HG03571 (cell line): ENCODE results near the gene DIS3L2.
"Not testable (repeated sequence)": the region's sequence is repeated elsewhere in the genome, so short reads cannot be mapped to it uniquely, and the experiment has no call there.

Source experiments
- ATAC-seq: cut with Tn5 transposase; IDR thresholded peaks from one replicate; pipeline ENCODE4 v1.9.1; 2021; ENCODE audit not compliant: unreplicated experiment

DIS3L2 gene

DNA sequence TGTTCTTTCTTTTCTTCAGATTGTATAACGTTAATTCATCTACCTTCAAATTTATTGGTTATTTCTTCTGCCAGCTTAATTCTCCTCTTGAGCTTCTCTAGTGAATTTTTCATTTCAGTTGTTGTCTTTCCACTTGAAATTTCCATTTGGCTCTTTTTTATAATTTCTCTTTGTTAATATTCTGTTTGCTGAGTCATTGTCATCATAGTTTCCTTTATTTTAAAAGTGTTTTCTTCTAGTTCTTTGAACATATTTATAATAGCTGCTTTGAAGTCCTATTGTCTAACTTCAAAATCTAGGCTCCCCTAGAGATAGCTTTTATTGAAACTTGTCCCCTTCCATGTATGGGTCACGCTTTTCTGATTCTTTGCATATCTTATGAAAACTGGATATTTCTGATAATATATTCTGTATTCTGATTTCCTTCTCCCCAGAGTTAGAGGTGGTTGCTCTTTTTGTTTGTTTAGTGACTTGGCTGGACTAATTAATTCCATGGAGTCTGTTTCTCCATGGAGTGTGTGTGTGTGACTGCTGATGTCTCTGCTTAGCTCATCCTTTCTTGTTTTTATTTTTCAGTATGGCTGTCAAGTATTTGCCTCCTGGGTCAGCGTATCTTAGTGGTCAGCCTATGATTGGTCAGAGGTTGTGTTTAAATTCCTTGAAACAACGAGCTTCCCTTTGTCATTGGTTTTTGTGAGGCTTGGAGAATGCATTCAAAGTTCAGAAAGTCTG lies 47.6 kb downstream of the DIS3L2 start:
- ATAC-seq: no peak

DNA sequence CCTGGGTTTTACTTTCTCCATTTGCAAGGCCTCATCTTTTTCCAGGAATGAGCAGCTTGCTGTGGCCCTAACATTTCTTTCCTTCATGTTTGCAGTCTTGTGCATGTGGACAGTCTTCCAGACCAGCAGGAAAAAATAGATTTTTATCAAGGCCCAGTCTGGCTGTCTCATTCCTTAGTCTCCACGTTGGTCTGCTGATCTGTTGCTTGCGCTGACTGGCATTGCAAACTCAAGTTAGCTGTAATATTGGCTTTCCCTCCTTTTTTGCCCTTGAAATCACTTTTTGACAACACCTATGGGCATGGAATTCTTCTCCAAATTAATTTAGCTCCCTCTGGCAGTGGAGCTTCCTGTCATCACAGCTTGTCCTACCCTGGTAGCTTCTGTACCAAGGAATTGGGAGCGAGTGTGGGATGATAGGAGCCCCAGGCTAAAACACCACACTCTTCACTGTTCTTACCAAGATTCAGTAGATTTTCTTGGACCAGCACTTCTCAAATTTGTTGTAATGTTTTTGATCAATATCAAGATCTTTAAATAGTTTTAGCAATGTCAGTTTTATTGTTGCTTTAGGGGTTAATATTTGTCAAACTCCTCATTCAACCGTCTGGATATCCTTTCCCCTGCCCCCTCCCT lies 48.2 kb downstream of the DIS3L2 start:
- no peak for ATAC-seq

DNA sequence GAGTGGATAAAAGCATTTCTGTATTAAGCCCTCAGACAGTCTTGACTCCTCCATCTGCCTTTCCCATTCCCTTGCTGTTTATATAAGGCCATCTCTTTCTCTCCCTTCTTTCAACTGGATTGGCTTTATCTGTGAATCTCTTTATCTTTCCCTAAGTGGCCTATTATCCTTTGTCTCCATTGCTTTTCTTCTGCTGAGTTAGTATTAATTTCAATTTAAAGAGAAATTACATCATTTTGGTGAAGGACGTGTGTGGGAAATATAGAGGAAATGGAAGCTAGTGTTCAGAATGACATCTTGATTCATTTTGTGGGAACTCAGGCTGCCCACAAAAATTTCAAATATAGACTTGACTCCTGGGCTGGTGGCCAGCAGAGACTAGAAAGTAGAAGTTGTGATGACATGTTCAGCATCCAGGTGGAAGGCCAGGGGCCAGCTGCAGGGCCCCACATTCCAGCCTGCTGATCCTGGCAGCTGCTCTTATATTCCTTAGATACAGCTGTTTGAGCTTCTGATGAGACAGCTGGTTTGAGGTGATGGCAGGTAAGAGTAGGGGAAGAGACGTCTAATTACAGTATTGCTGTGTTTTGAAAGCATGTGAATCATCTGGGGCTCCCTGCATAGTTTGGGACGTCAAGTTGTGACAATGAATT lies 52.3 kb downstream of the DIS3L2 start:
- ATAC-seq: no peak

DNA sequence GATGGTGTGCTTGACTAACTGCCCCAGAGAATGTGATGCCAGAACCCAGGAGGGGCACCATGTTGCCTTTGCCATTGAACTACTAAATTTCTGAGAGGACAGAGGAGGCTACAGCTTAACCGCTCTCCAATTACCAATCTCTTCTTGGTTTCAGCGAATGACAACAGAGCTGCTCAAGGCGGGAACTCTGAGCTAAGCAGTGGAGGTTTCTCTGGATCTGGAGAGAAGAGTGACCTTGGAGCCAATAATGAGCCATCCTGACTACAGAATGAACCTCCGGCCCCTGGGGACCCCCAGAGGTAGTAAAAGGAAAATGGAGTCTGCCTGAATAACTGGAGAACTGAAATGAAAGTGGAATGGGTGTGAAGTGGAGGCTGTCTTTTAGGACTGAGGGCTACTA lies 53.2 kb downstream of the DIS3L2 start:
- no peak for ATAC-seq

DNA sequence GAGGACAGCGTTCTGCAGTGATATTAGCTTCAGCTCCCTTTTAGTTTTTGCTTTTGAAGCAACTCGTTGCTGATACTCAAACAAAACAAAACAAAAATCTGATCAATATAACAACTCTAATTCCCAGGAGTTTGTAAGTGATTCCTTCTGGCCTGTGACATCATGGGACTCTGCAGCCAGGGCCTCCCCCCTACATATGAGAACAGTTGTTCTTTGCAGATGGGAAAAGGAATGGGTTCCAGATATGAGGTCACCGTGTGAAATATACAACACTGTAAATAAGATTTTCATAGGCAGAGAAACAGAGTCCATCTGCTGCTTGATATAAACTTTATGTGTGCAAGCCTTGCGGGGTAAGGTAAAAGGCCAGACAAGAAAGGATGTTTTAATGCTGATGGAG lies 56.7 kb downstream of the DIS3L2 start:
- ATAC-seq: no peak

DNA sequence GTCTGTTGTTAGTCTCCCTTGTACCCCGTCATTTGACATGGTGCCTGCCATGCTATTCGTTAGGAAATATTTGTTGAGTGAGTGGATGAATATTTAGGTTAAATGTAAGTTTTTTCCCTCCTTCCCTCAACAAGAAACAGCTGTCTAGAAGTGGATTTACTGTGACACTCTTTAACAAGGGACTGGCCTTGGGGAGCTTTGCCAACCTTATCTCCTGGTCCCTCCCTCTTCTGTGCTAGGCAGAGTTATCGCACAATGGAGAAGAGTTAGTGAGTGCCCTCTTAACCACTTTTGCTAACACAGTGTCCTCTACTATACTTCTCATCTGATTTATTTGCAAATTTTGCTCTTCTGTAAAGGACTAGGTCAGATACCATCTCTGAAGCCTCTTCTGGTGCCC lies 61.2 kb downstream of the DIS3L2 start:
- no peak for ATAC-seq

DNA sequence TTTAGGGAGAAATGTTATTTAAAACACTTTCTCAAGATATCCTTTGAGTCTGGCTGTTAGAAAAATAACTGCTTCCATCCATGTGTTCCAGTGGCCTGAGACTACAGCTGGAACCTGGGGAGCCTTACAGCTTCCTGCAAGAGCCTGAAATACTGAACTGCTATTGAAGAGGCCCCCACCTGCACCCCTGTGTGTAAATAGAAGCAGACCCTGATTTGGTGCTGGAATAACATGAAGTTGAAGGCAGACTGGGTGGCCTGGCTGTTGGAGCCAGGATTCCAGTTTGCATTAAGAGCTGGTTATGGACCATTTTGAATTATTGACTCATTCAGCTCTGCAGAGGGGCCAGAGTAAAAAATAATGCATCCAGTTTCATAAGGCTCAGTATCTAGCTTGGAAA lies 61.9 kb downstream of the DIS3L2 start:
- no peak for ATAC-seq

DNA sequence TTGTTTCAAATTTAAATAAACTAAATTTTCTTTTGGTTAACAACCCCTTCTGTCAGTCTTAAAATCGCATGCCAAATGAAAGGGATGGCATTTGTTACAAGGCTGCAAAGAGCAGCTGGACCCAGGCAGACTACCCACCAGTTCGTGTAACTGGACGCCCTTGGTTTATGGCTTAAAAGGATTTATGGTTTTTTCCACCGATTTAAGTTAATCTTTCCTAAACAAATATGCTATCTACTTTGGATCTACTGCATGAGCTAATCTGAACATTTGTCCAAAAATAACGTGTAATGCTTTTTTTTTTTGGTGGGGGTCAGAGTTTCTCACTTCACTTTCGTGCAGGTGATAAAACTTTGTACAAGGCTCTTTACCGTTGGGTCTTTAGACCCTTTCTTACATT lies 62.9 kb downstream of the DIS3L2 start:
- ATAC-seq: no peak

DNA sequence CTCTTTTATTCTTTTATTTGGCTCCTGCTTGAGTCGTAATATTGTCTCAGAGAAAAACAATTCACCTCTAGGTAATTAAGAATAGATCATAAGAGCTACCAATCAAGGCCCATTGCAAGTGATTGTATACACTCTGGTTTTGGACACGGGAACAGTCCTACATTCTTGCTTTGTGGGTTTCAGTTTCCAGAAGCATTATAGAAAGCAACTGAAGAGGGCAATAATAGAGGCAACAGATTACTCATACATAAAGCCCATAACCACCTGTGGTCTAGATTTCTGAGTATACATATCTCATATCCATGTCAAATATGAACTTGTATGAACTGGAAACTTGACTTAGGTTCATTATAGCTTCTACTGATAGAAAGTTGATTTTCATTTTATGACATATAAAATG lies 65.4 kb downstream of the DIS3L2 start:
- ATAC-seq: peak; percentile 92

DNA sequence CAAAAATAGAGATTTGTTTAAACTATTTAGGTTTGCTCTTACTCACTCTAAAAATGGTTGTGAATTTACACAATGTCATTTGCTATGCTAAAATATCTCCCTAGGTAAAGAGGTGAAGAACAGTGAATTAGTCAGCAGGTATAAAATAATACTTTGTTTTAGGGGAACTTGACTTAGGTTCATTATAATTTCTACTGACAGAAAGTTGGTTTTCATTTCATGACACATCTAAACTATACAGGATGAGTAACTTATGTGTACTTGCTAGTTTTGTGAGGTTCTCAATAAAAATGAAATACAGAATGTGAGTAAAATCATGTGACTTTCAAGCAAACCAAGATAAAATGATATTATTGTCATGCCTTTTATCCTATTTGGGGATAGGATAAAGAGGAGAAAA lies 66.0 kb downstream of the DIS3L2 start:
- no peak for ATAC-seq

DNA sequence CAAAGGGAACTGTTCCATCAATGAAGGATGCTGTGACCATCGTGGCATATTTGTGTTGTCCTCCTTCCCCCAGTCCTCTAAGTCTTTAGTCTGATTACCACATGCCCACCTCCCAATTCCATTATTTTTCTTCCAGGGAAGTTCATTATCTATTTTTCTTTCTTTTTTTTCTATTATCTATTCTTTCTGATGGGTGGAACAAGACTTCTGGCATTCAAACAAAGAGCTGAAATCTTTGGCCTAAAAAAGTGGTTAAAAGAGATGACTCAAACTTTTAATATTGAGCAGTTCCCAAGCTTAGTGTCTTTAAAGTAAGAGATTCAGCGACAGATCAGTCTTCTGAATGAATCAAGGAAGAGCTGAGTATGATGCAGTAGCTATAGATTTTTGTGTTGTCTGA lies 66.6 kb downstream of the DIS3L2 start:
- no peak for ATAC-seq

DNA sequence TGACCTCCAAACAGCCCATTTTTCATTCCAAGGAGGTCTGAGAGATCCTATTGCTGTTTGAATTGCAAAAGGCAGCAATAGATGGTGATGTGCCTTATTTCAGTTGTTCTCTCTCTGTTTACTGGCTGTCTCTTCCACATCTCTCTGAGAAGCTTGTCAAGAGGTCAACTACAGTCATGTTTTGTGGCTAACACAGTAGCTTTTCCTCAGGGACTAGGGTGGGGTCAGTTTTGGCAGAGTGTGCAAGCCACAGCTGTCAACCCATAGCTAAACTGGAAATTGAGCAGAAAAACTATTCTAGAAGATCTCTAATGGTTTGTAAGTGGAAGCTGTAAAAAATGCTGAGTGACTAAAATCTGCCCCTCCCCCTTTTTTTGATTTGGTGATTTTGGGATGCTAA lies 67.1 kb downstream of the DIS3L2 start:
- ATAC-seq: no peak

DNA sequence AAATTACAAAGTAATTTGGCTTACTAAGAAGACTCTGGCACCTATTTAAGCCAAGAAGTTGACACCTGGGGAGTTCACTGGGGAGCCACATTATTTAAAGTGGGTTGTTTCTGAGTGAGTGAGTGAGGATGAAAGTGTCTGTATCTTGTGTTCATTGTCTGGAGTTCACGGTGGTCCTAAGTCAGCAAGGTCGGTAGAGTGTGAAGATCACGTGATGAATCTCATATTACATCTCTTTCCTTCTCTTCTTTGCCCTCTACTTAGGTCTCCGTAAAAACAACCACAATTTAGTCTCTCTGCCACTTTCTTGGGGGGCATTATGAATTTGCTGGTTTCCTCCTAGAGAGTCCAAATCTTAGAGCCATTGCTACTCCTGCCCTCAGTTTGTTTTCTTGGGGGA lies 67.8 kb downstream of the DIS3L2 start:
- ATAC-seq: no peak

DNA sequence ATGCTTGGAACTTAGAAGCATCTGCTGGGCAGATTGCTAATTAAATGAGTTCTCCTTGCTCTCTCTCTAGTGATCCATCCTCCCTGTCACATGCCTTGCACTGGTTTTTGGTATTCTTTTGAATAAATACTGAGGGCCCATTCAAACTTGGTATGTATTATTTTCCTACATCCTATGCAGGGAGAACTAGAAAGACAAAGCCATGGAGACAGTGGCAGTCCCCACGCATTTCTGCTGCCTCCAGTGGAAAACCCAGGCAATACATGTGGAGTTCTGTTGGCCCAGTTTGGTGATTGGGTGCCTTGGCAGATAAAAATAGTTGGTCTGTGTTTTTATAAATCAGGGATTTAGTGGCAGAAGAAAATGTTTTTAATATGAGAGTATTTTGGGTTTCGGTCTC lies 68.7 kb downstream of the DIS3L2 start:
- ATAC-seq: no peak

DNA sequence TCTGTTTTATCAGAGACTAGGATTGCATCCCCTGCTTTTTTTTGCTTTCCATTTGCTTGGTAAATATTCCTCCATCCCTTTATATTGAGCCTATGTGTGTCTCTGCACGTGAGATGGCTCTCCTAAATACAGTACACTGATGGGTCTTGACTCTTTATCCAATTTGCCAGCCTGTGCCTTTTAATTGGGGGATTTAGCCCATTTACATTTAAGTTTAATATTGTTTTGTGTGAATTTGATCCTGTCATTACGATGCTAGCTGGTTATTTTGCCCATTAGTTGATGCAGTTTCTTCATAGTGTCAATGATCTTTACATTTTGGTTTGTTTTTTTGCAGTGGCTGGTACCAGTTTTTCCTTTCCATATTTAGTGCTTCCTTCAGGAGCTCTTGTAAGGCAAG lies 73.8 kb downstream of the DIS3L2 start:
- ATAC-seq: not testable (repeated sequence)

DNA sequence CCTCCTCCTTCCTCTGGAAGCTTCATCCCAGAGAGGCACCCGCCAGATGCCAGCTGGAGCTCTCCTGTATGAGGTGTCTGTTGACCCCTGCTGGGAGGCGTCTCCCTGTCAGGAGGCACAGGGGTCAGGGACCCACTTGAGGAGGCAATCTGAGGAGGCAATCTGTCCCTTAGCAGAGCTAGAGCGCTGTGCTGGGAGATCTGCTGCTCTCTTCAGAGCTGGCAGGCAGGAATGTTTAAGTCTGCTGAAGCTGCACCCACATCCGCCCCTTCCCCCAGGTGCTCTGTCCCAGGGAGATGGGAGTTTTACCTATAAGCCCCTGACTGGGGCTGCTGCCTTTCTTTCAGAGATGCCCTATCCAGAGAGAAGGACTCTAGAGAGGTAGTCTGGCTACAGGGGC lies 75.4 kb downstream of the DIS3L2 start:
- not testable (repeated sequence) for ATAC-seq

DNA sequence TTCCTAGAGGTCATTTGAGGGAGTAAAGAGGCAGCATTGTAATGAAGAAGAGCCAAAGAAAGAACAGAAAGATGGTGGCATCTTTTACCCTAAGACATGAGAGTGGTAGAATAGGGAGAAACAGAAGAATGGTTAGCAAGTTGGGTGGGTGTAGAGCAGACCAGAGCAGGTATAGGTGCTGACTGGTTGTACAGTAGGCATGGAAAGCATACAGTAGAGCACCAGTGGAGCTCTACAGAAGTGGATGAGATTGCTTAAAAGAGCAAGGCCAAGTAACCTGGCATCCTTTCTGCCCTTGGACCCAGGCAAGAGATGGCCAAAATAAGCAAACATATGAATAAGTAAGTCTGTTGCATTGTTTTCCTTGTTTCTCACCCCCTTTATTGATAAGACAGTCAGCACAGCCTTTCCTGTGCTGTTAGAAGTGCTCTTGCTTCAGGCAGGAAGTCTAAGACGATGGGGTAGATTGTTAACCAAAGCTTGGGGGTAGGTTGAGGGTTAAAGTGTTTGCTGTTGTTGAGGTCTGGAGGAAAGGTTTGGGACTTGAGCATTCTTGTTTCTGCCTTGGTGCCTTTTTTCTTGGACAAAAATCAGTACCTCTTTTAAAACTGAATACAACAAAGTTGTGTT lies 76.9 kb downstream of the DIS3L2 start:
- ATAC-seq: no peak

DNA sequence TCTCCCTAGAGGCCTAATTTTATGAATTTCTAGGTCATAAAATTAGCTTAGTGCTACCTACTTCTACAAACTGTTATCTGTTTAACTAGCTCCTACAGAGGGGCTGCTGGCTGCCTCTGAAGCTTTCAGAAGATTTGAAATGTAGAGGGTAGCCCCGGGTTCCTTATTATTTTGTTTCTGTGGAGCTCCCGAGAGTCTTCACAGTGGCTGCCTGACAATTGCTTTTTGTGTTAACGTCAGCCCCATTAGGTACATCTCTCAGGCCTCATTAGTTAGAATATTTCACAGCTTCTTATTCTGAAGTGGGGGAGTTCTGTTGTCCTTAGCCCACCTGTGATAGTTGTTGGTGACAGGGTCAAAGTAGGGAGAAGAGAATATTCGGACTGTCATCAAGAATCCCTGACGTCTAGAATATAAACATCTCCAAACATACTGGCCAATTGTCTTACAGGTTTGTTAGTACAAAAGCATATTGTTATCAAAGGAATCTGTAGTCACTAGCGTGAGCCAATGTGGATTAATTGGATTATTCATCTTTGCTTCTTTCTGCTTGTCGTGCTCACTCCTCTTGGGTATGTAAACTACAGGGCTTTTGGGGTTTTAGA lies 77.5 kb downstream of the DIS3L2 start:
- ATAC-seq: no peak

DNA sequence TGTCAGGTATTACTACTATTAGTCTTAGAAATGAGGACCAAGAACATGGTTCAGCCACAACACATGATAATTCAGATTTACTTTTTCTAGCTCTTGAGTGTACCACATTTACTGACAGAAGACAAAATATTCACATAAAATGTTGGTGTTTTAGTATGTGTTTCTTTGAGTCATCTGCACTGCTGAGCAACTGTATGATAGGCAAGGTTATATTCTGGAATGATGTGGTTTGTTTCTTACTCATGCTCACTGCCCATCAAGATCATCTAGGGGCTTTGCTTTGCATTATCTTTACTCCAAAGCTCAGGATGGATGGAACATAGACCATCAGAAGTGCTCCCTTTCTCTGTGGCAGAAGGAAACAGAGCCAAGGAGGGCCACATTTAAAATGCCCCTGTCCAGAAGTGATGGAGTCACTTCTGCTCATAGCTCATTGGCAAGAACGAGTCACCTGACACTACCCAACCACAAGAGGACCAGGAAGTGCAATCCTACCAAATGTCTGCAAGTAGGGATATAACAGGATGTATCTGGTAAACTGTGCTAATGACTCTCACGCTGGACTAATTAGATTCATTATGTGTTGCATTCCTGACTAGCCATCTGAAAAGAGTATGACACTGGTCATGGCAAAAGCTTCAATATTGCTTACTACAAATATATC lies 81.5 kb downstream of the DIS3L2 start:
- no peak for ATAC-seq

DNA sequence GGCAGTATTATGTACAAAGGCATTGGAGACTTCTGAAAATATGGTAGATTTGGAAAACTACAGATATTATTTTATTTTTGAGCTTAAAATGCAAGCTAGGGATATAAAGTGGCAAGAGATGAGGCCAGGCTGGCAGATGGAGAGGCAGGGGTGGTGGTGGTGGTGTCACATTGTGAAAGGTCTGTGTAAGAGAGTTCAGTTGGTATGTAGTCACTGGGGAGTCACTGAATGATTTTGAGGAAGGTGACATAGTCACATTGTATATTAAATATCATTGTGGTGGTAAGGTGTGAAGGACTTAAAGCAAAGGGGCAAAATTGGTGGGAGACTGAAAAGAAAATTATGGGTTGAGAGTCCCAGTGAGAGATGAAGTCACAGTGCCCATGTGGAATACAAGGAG lies 82.5 kb downstream of the DIS3L2 start:
- no peak for ATAC-seq

DNA sequence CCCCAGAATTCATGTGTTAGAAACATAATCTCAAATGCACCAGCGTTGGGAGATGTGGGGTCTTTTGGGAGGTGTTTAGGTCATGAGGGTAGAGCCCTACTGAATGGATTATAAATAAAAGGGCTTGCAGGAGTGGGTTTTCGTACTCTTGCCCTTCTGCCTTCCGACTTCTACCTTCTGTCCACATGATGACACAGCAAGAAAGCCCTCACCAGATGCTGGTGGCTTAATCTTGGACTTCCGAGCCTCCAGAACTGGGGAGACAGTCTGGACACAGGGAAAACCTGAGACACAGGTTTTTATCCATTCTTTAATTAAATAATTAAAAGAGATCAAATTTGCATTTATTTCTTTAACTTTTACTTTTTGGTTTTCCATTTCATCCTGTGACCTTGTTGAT lies 87.8 kb downstream of the DIS3L2 start:
- no peak for ATAC-seq
